PC-3 (cell line): ENCODE measurements around the gene FUCA2. TPM values are rescaled to one million over a fixed set of nuclear protein-coding genes. Genes with fewer than 3 reads are reported as not detected.

Experiments
- ATAC-seq: fragments of 200-7000 bp; cut with Tn5 transposase; 2 replicates; pipeline ENCODE4 v1.9.1; 2020; ENCODE audit warnings: mild to moderate bottlenecking, moderate library complexity
- BruUV-seq: library from RNA; stranded (reverse); fragments of 400-500 nt; replicated peaks from 2 replicates; lab custom pipeline; 2021; lab: Mats Ljungman, UMichigan
- CTCF ChIA-PET: fragments of 300-600 bp; sonication (Branson Sonifier 250); formaldehyde crosslinking; loops from one replicate; lab custom pipeline; 2022; ENCODE audit warnings: antibody characterized with exemption; lab: Charles Lee
- POLR2A ChIA-PET: fragments of 300-600 bp; sonication (Branson Sonifier 250); formaldehyde crosslinking; loops from one replicate; lab custom pipeline; 2022; ENCODE audit warnings: antibody characterized with exemption; ENCODE audit not compliant: unreplicated experiment; lab: Charles Lee
- DNase-seq: peaks from one replicate; pipeline ENCODE4 v3.0.0-alpha.2; 2015
- H2AFZ ChIP-seq: fragments of 300-600 bp; sonication (generic); 2 replicates; pipeline ENCODE4 v1.6.0; 2016; ENCODE audit warnings: antibody characterized with exemption, low read length
- H3F3A ChIP-seq: fragments of 300-600 bp; sonication (generic); one replicate; pipeline ENCODE4 v1.6.0; 2017; ENCODE audit warnings: antibody characterized with exemption, low read length, control low read depth, mild to moderate bottlenecking; ENCODE audit not compliant: unreplicated experiment
- H3K27ac ChIP-seq: fragments of 300-600 bp; sonication (generic); 2 replicates; pipeline ENCODE4 v1.5.1; 2016; ENCODE audit warnings: mild to moderate bottlenecking, low read length
- H3K27me3 ChIP-seq: fragments of 300-600 bp; sonication (generic); 2 replicates; pipeline ENCODE4 v1.6.1; 2016; ENCODE audit warnings: low read length, mixed read lengths
- H3K36me3 ChIP-seq: fragments of 300-600 bp; sonication (generic); 2 replicates; pipeline ENCODE4 v1.6.1; 2016; ENCODE audit warnings: low read depth, mixed run types, low read length, mixed read lengths
- H3K4me1 ChIP-seq: fragments of 300-600 bp; sonication (generic); 2 replicates; pipeline ENCODE4 v1.5.1; 2016; ENCODE audit warnings: low read length; ENCODE audit not compliant: insufficient read depth
- H3K4me2 ChIP-seq: fragments of 300-600 bp; sonication (generic); 2 replicates; pipeline ENCODE4 v1.6.0; 2016; ENCODE audit warnings: low read length
- H3K4me3 ChIP-seq: fragments of 300-600 bp; sonication (generic); 2 replicates; pipeline ENCODE4 v1.5.1; 2016; ENCODE audit warnings: mild to moderate bottlenecking, low read length, mixed read lengths
- H3K79me2 ChIP-seq: fragments of 300-600 bp; sonication (generic); 2 replicates; pipeline ENCODE4 v1.6.1; 2017; ENCODE audit warnings: low read length, mixed read lengths
- H3K9ac ChIP-seq: fragments of 300-600 bp; sonication (generic); 2 replicates; pipeline ENCODE4 v1.6.0; 2016; ENCODE audit warnings: mild to moderate bottlenecking, low read length
- H3K9me2 ChIP-seq: fragments of 300-600 bp; sonication (generic); replicated peaks from 2 replicates; pipeline ENCODE4 v1.6.1; 2016; ENCODE audit warnings: mixed run types, low read length, mixed read lengths
- H3K9me3 ChIP-seq: fragments of 300-600 bp; sonication (generic); 2 replicates; pipeline ENCODE4 v1.6.1; 2016; ENCODE audit warnings: low read length, mixed read lengths
- H4K20me1 ChIP-seq: fragments of 300-600 bp; sonication (generic); 2 replicates; pipeline ENCODE4 v1.6.1; 2016; ENCODE audit warnings: low read length, mixed read lengths
- EZH2 ChIP-seq: fragments of 300-600 bp; sonication (generic); IDR thresholded peaks from one replicate; pipeline ENCODE4 v1.6.1; 2017; ENCODE audit warnings: antibody characterized with exemption, mild to moderate bottlenecking, low read length; ENCODE audit not compliant: unreplicated experiment
- EZH2phosphoT487 ChIP-seq: fragments of 300-600 bp; sonication (generic); IDR thresholded peaks from 2 replicates; pipeline ENCODE4 v1.6.1; 2018; ENCODE audit warnings: mild to moderate bottlenecking, antibody characterized with exemption, low read length, borderline replicate concordance
- intact Hi-C: fragments of 100-400 bp; cut with micrococcal nuclease; formaldehyde crosslinking; loops from 2 replicates; pipeline ENCODE4 v1.9.0; 2023
- total RNA-seq: library from RNA; depleted of rRNA; stranded (reverse); fragments of >200 nt; gene quantifications from 2 replicates; pipeline ENCODE4 v1.2.3, GENCODE V29; 2014
- TF ChIP-seq, protein P1 (sequence below): fragments of 300-600 bp; sonication (generic); conservative IDR thresholded peaks from 2 replicates; pipeline ENCODE4 v1.5.1; 2017; ENCODE audit warnings: antibody characterized with exemption, low read depth, mild to moderate bottlenecking, low read length

The FUCA2 gene
- total RNA-seq, 1 experiment from 2014 or later = 52.8 TPM

- no peaks in the 10 kb centered on the region for H3F3A ChIP-seq
- TSS peak; percentile 33 for BruUV-seq
- no peaks in the 10 kb centered on the region for H3K9me2 ChIP-seq
- no peak overlapping the region for H3K27ac ChIP-seq
- peak overlapping the region; percentile 95 for H2AFZ ChIP-seq
- intact Hi-C loops = no loop called here
- ATAC-seq = peak; percentile 71
- no peaks in the 10 kb centered on the region for H3K36me3 ChIP-seq
- H3K27me3 ChIP-seq = no peaks in the 10 kb centered on the region
- ChIA-PET POLR2A (no interaction called here), CTCF (no interaction called here)
- no peak for TF ChIP-seq EZH2phosphoT487
- TF ChIP-seq EZH2 = no peak
- TF ChIP-seq, protein P1, sequence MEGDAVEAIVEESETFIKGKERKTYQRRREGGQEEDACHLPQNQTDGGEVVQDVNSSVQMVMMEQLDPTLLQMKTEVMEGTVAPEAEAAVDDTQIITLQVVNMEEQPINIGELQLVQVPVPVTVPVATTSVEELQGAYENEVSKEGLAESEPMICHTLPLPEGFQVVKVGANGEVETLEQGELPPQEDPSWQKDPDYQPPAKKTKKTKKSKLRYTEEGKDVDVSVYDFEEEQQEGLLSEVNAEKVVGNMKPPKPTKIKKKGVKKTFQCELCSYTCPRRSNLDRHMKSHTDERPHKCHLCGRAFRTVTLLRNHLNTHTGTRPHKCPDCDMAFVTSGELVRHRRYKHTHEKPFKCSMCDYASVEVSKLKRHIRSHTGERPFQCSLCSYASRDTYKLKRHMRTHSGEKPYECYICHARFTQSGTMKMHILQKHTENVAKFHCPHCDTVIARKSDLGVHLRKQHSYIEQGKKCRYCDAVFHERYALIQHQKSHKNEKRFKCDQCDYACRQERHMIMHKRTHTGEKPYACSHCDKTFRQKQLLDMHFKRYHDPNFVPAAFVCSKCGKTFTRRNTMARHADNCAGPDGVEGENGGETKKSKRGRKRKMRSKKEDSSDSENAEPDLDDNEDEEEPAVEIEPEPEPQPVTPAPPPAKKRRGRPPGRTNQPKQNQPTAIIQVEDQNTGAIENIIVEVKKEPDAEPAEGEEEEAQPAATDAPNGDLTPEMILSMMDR = no peak
- H3K4me1 ChIP-seq = peaks cover 7% of the 10 kb centered on the region; the same call in 1 of the 2 replicates
- H3K4me2 ChIP-seq = peak overlapping the region; percentile 93
- no peaks in the 10 kb centered on the region for H3K9me3 ChIP-seq
- DNase-seq = peak; percentile 45
- H3K9ac ChIP-seq = peak overlapping the region; percentile 49
- no peaks in the 10 kb centered on the region for H4K20me1 ChIP-seq
- H3K79me2 ChIP-seq = peaks cover 14% of the 10 kb centered on the region; the same call in 1 of the 2 replicates
- H3K4me3 ChIP-seq = peak overlapping the region; percentile 84
Observed at GRCh38 chr6:143536461-143536865, 24.9 kb upstream of the FUCA2 start.

- no peak for DNase-seq
- Histone ChIP-seq H3K79me2 (peaks cover 14% of the 10 kb centered on the region; the same call in 1 of the 2 replicates), H3F3A (no peaks in the 10 kb centered on the region), H3K9me3 (no peaks in the 10 kb centered on the region), H3K4me1 (peaks cover 7% of the 10 kb centered on the region; the same call in 1 of the 2 replicates), H3K27me3 (no peaks in the 10 kb centered on the region), H3K9ac (no peak overlapping the region), H3K9me2 (no peaks in the 10 kb centered on the region), H3K4me2 (no peak overlapping the region), H2AFZ (no peak overlapping the region), H3K4me3 (no peak overlapping the region), H3K27ac (no peak overlapping the region), H3K36me3 (no peaks in the 10 kb centered on the region), H4K20me1 (no peaks in the 10 kb centered on the region)
- intact Hi-C loops = no loop called here
- POLR2A ChIA-PET = no interaction called here
- TF ChIP-seq EZH2phosphoT487 (no peak), EZH2 (no peak)
- TF ChIP-seq, protein P1 = no peak
- CTCF ChIA-PET = no interaction called here
- no TSS peak for BruUV-seq
- ATAC-seq = no peak
Observed at GRCh38 chr6:143535189-143535614, 23.7 kb upstream of the FUCA2 start.

DNA sequence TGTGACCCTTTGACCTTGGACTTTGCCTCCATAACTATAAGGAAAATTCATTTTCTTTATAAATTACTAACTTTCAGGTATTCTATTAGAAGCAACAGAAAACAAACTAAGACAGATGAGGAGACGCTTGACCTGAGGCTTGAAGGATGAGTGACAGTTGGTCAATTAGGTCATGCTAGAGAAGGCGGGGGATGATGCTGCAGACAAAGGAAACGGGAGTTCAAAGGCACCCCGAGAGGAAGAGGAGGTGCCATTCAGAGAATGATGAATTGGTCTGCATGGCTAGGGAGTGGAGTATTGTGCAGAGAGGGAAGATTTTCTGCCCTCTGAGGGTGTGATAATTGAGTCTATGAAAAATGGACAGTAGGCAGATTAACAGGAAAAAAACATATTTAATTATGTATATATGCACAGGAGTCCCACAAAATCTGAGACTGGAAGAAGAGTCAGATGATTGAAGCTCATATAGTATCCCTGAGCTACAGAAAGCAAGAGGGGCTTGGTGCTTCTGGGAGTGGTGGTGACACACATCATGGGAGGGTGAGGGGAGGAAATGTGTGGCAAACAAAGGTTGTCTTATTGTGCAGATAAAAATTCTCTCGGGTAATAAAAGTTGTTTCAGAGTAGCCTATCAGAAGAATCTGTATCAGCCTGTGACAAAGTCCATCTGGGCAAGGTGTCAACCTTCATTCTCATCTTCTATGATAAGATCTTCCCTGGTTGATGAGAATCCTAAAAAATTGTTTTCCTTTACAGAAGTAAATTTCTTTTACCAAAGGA is 20.4 kb upstream of the FUCA2 start:
- TF ChIP-seq, protein P1 = no peak
- TF ChIP-seq EZH2 = no peak
- TF ChIP-seq EZH2phosphoT487 = no peak
- intact Hi-C loops = no loop called here
- no TSS peak for BruUV-seq
- Histone ChIP-seq H3K9me2 (no peaks in the 10 kb centered on the region), H3K36me3 (no peaks in the 10 kb centered on the region), H3K9me3 (no peaks in the 10 kb centered on the region), H3K4me2 (no peak overlapping the region), H3K9ac (no peak overlapping the region), H3K4me3 (no peak overlapping the region), H3K27me3 (no peaks in the 10 kb centered on the region), H3K79me2 (no peaks in the 10 kb centered on the region), H3K27ac (no peak overlapping the region), H2AFZ (no peak overlapping the region), H4K20me1 (no peaks in the 10 kb centered on the region), H3K4me1 (0 out of 2 replicates have a peak, but pooled peaks cover 7% of the 10 kb centered on the region), H3F3A (no peaks in the 10 kb centered on the region)
- ATAC-seq = no peak
- ChIA-PET POLR2A (no interaction called here), CTCF (no interaction called here)
- no peak for DNase-seq
